Neural progenitor cell (in vitro differentiated cells): ENCODE results near the gene ECM2.

Source experiments
- EZH2 ChIP-seq: fragments of 200-600 bp; sonication (generic); IDR thresholded peaks from 2 replicates; pipeline ENCODE4 v1.6.1; 2017; ENCODE audit warnings: antibody characterized with exemption, mild to moderate bottlenecking, moderate library complexity
- EZH2phosphoT487 ChIP-seq: fragments of 200-600 bp; sonication (generic); IDR thresholded peaks from 2 replicates; pipeline ENCODE4 v1.6.1; 2017; ENCODE audit warnings: antibody characterized with exemption
- TF ChIP-seq, protein P1 (sequence below): fragments of 200-600 bp; sonication (generic); IDR thresholded peaks from 2 replicates; pipeline ENCODE4 v1.5.1; 2017; ENCODE audit warnings: antibody characterized with exemption, mild to moderate bottlenecking

- TF ChIP-seq, protein P1, sequence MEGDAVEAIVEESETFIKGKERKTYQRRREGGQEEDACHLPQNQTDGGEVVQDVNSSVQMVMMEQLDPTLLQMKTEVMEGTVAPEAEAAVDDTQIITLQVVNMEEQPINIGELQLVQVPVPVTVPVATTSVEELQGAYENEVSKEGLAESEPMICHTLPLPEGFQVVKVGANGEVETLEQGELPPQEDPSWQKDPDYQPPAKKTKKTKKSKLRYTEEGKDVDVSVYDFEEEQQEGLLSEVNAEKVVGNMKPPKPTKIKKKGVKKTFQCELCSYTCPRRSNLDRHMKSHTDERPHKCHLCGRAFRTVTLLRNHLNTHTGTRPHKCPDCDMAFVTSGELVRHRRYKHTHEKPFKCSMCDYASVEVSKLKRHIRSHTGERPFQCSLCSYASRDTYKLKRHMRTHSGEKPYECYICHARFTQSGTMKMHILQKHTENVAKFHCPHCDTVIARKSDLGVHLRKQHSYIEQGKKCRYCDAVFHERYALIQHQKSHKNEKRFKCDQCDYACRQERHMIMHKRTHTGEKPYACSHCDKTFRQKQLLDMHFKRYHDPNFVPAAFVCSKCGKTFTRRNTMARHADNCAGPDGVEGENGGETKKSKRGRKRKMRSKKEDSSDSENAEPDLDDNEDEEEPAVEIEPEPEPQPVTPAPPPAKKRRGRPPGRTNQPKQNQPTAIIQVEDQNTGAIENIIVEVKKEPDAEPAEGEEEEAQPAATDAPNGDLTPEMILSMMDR = no peak
- no peak for TF ChIP-seq EZH2
- TF ChIP-seq EZH2phosphoT487 = no peak
Measured at GRCh38 chr9:92513349-92513748, 22.4 kb downstream of the ECM2 start.
